Measurements from ENCODE around the gene RASL10A.

The RASL10A gene

GRCh38 chr22:29352778-29353177 lies 37.3 kb upstream of the RASL10A start:
- TF ChIP-seq REST (IDR thresholded peaks at IDR 0.05; ENCODE audit: insufficient read depth in 1 of 2, low read depth in 2 of 2, low read length in 2 of 2) (no peak), POLR2AphosphoS5 (IDR thresholded peaks at IDR 0.05; ENCODE audit: low read depth, low read length) (no peak), FOXP2 (optimal IDR thresholded peaks at IDR 0.05; ENCODE audit: borderline replicate concordance, extremely low read depth, extremely low read length, insufficient read depth) (no peak), SIN3A (IDR thresholded peaks at IDR 0.05; ENCODE audit: borderline replicate concordance, insufficient read depth, low read length) (no peak), TAF1 (IDR thresholded peaks at IDR 0.05; ENCODE audit: borderline replicate concordance, insufficient read depth, low read length) (no peak)

- no peak for TF ChIP-seq FOXP2 (optimal IDR thresholded peaks at IDR 0.05; ENCODE audit: borderline replicate concordance, extremely low read depth, extremely low read length, insufficient read depth)
- no peak for TF ChIP-seq POLR2AphosphoS5 (IDR thresholded peaks at IDR 0.05; ENCODE audit: low read depth, low read length)
- no peak for TF ChIP-seq SIN3A (IDR thresholded peaks at IDR 0.05; ENCODE audit: borderline replicate concordance, insufficient read depth, low read length)
- TF ChIP-seq TAF1 (IDR thresholded peaks at IDR 0.05; ENCODE audit: borderline replicate concordance, insufficient read depth, low read length) = no peak
- no peak for TF ChIP-seq REST (IDR thresholded peaks at IDR 0.05; ENCODE audit: insufficient read depth in 1 of 2, low read depth in 2 of 2, low read length in 2 of 2)
Measured at GRCh38 chr22:29351891-29352290, 36.4 kb upstream of the RASL10A start.

- no peak for TF ChIP-seq FOXP2 (optimal IDR thresholded peaks at IDR 0.05; ENCODE audit: borderline replicate concordance, extremely low read depth, extremely low read length, insufficient read depth)
- no peak for TF ChIP-seq SIN3A (IDR thresholded peaks at IDR 0.05; ENCODE audit: borderline replicate concordance, insufficient read depth, low read length)
- TF ChIP-seq TAF1 (IDR thresholded peaks at IDR 0.05; ENCODE audit: borderline replicate concordance, insufficient read depth, low read length) = no peak
- no peak for TF ChIP-seq REST (IDR thresholded peaks at IDR 0.05; ENCODE audit: insufficient read depth in 1 of 2, low read depth in 2 of 2, low read length in 2 of 2)
- TF ChIP-seq POLR2AphosphoS5 (IDR thresholded peaks at IDR 0.05; ENCODE audit: low read depth, low read length) = no peak
Measured at GRCh38 chr22:29351042-29351441, 35.5 kb upstream of the RASL10A start.

GRCh38 chr22:29348956-29349355 lies 33.5 kb upstream of the RASL10A start:
- TF ChIP-seq SIN3A (IDR thresholded peaks at IDR 0.05; ENCODE audit: borderline replicate concordance, insufficient read depth, low read length) (no peak), FOXP2 (optimal IDR thresholded peaks at IDR 0.05; ENCODE audit: borderline replicate concordance, extremely low read depth, extremely low read length, insufficient read depth) (no peak)

- TF ChIP-seq POLR2AphosphoS5 (IDR thresholded peaks at IDR 0.05; ENCODE audit: low read depth, low read length) (no peak), TAF1 (IDR thresholded peaks at IDR 0.05; ENCODE audit: borderline replicate concordance, insufficient read depth, low read length) (no peak), FOXP2 (optimal IDR thresholded peaks at IDR 0.05; ENCODE audit: borderline replicate concordance, extremely low read depth, extremely low read length, insufficient read depth) (no peak), REST (IDR thresholded peaks at IDR 0.05; ENCODE audit: insufficient read depth in 1 of 2, low read depth in 2 of 2, low read length in 2 of 2) (no peak), SIN3A (IDR thresholded peaks at IDR 0.05; ENCODE audit: borderline replicate concordance, insufficient read depth, low read length) (no peak)
Measured at GRCh38 chr22:29348041-29348440, 32.5 kb upstream of the RASL10A start.

All from PFSK-1 (cell line).